OCI-LY1 (cell line): Measurements from ENCODE around the gene EDA.

Experiments used
- H2AFZ ChIP-seq: fragments of 200-600 bp; sonication (generic), shearing (Covaris generic); 2 replicates; pipeline ENCODE4 v1.6.0; 2014; ENCODE audit warnings: antibody characterized with exemption, mild to moderate bottlenecking, low read length
- H3F3A ChIP-seq: fragments of 200-600 bp; sonication (generic), shearing (Covaris generic); 2 replicates; pipeline ENCODE4 v1.6.0; 2014; ENCODE audit warnings: mild to moderate bottlenecking, antibody characterized with exemption, low read length, moderate library complexity; ENCODE audit not compliant: insufficient read depth
- H3K27ac ChIP-seq: fragments of 200-600 bp; sonication (generic); 2 replicates; pipeline ENCODE4 v1.5.1; 2014; ENCODE audit warnings: low read length, mixed run types, mild to moderate bottlenecking, low read depth; ENCODE audit not compliant: poor library complexity, severe bottlenecking
- H3K27me3 ChIP-seq: fragments of 200-600 bp; sonication (generic); 2 replicates; pipeline ENCODE4 v1.6.0; 2014; ENCODE audit warnings: antibody characterized with exemption, mild to moderate bottlenecking, low read length, moderate library complexity; ENCODE audit not compliant: insufficient read depth
- H3K36me3 ChIP-seq: fragments of 200-600 bp; sonication (generic); 2 replicates; pipeline ENCODE4 v1.6.1; 2014; ENCODE audit warnings: mild to moderate bottlenecking, antibody characterized with exemption, low read length, moderate library complexity, mixed read lengths; ENCODE audit not compliant: insufficient read depth
- H3K4me1 ChIP-seq: fragments of 200-600 bp; sonication (generic); 2 replicates; pipeline ENCODE4 v1.5.1; 2014; ENCODE audit warnings: mild to moderate bottlenecking, low read length, moderate library complexity; ENCODE audit not compliant: insufficient read depth, severe bottlenecking
- H3K4me2 ChIP-seq: fragments of 200-600 bp; sonication (generic), shearing (Covaris generic); 2 replicates; pipeline ENCODE4 v1.6.1; 2014; ENCODE audit warnings: low read length
- H3K4me3 ChIP-seq: fragments of 200-600 bp; sonication (generic); 2 replicates; pipeline ENCODE4 v1.5.1; 2014; ENCODE audit warnings: low read length, low read depth, mild to moderate bottlenecking, mixed read lengths; ENCODE audit not compliant: poor library complexity, severe bottlenecking
- H3K79me2 ChIP-seq: fragments of 200-600 bp; shearing (Covaris generic); 2 replicates; pipeline ENCODE4 v1.6.1; 2016; ENCODE audit warnings: mixed run types, low read length, mixed read lengths; ENCODE audit not compliant: insufficient read depth
- H3K9ac ChIP-seq: fragments of 200-600 bp; sonication (generic), shearing (Covaris generic); 2 replicates; pipeline ENCODE4 v1.6.1; 2014; ENCODE audit warnings: mild to moderate bottlenecking, low read length, mixed read lengths
- H3K9me2 ChIP-seq: fragments of 200-600 bp; sonication (generic), shearing (Covaris generic); 2 replicates; pipeline ENCODE4 v1.6.1; 2014; ENCODE audit warnings: low read depth, mild to moderate bottlenecking, low read length, mixed read lengths
- H3K9me3 ChIP-seq: fragments of 200-600 bp; shearing (Covaris generic); 2 replicates; pipeline ENCODE4 v1.6.1; 2014; ENCODE audit warnings: low read length, mixed read lengths
- H4K20me1 ChIP-seq: fragments of 200-600 bp; sonication (generic), shearing (Covaris generic); 2 replicates; pipeline ENCODE4 v1.6.0; 2016; ENCODE audit warnings: mild to moderate bottlenecking, low read length; ENCODE audit not compliant: insufficient read depth
- EZH2 ChIP-seq: fragments of 200-600 bp; sonication (generic), shearing (Covaris generic); IDR thresholded peaks from 2 replicates; pipeline ENCODE4 v1.8.0; 2017; ENCODE audit warnings: borderline replicate concordance, mixed run types, mild to moderate bottlenecking, antibody characterized with exemption, low read length, moderate library complexity, mixed read lengths
- TF ChIP-seq, protein P1 (sequence below): fragments of 200-600 bp; sonication (generic), shearing (Covaris generic); IDR thresholded peaks from 2 replicates; pipeline ENCODE4 v1.5.1; 2017; ENCODE audit warnings: mild to moderate bottlenecking, antibody characterized with exemption, low read length, moderate library complexity, mixed read lengths

EDA gene

DNA sequence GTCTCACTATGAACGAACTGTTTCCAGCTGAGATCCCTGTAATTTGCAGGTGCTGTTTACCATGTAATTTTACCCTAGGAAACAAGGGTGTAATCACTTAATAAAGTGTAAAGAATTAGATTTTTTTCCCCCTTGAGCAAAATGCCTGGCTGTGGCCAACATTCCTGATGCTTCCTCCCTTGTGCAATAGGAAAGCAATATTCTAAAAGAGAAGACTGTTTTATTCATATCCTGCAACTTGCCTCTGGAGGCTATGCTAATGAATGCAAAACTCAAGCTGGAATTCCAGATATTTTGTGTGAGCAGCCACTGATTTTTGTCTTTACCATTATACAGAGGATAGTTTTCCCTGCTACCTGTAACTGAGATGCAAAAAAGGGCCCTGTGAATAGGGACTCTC is 335.8 kb downstream of the EDA start:
- no peaks in the 10 kb centered on the region for H3K36me3 ChIP-seq
- no peaks in the 10 kb centered on the region for H3K79me2 ChIP-seq
- H3K9me2 ChIP-seq, result no peaks in the 10 kb centered on the region
- no peak overlapping the region for H3K4me3 ChIP-seq
- H3K4me1 ChIP-seq, result no peaks in the 10 kb centered on the region
- H4K20me1 ChIP-seq, result no peaks in the 10 kb centered on the region
- no peak overlapping the region for H3K9ac ChIP-seq
- no peak overlapping the region for H3K27ac ChIP-seq
- H3F3A ChIP-seq, result no peaks in the 10 kb centered on the region
- H3K27me3 ChIP-seq, result no peaks in the 10 kb centered on the region
- H2AFZ ChIP-seq, result no peak overlapping the region
- no peak overlapping the region for H3K4me2 ChIP-seq
- H3K9me3 ChIP-seq, result no peaks in the 10 kb centered on the region
- TF ChIP-seq, protein P1, sequence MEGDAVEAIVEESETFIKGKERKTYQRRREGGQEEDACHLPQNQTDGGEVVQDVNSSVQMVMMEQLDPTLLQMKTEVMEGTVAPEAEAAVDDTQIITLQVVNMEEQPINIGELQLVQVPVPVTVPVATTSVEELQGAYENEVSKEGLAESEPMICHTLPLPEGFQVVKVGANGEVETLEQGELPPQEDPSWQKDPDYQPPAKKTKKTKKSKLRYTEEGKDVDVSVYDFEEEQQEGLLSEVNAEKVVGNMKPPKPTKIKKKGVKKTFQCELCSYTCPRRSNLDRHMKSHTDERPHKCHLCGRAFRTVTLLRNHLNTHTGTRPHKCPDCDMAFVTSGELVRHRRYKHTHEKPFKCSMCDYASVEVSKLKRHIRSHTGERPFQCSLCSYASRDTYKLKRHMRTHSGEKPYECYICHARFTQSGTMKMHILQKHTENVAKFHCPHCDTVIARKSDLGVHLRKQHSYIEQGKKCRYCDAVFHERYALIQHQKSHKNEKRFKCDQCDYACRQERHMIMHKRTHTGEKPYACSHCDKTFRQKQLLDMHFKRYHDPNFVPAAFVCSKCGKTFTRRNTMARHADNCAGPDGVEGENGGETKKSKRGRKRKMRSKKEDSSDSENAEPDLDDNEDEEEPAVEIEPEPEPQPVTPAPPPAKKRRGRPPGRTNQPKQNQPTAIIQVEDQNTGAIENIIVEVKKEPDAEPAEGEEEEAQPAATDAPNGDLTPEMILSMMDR, result no peak
- TF ChIP-seq EZH2, result no peak

DNA sequence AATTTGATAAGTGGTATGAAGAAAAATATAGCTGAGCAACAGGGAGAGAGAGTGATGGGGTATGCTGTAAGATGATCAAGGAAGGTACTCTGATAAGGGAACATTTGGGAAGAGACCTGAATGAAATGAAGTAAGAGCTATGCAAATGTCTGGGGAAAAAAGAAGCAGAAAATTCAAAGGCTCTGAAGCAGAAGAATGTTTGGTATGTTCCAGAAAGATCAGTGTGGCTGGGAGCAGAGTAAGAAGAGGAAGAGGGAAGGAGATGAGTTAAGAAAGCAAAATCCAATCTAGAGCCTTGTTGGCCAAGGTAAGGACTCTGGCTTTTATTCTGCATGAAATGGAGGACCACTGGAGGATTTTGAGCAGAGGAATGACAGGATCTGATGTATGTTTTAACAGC is 343.8 kb downstream of the EDA start:
- no peaks in the 10 kb centered on the region for H3K79me2 ChIP-seq
- no peaks in the 10 kb centered on the region for H3K9me2 ChIP-seq
- no peak for TF ChIP-seq EZH2
- TF ChIP-seq, protein P1, result no peak
- no peak overlapping the region for H2AFZ ChIP-seq
- H3K9ac ChIP-seq, result no peak overlapping the region
- H3K4me2 ChIP-seq, result no peak overlapping the region
- H3K27me3 ChIP-seq, result no peaks in the 10 kb centered on the region
- H3K4me3 ChIP-seq, result no peak overlapping the region
- H3K27ac ChIP-seq, result no peak overlapping the region
- H3F3A ChIP-seq, result no peaks in the 10 kb centered on the region
- no peaks in the 10 kb centered on the region for H4K20me1 ChIP-seq
- H3K9me3 ChIP-seq, result no peaks in the 10 kb centered on the region
- no peaks in the 10 kb centered on the region for H3K4me1 ChIP-seq
- no peaks in the 10 kb centered on the region for H3K36me3 ChIP-seq

DNA sequence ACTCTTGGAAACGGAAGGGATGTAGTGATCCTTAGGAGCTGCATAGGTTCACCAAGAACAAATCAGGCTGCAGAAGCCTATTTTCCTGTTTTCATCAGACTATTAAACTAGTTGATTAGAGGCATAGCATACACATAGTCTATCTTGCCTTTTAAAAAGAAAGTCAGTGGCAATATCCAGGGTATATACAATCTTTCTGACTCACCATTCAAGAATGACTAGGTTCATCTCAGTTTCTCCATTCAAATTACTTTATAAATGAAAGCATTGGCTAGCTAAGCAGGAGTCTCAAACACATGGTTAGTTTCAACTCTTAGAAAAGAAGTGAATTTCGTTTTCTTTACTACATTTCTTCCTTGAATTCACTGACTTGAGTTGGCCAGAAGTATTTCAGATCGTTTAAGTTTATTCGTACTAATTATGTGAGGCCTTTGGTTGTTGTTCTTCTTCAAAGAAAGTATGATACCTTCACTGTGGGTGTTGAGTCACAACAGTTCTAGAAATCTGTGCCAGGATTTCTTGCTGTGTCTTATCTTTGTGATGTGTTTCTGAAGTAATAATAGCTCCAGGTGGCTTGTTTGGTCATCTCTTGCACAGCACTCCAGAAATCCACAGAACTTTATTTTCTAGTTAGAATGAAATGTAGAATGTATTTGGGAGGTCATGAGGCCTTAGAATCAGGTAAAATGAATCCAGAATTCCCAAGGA is 345.6 kb downstream of the EDA start:
- no peaks in the 10 kb centered on the region for H3K4me1 ChIP-seq
- no peaks in the 10 kb centered on the region for H3K9me2 ChIP-seq
- no peak overlapping the region for H3K4me3 ChIP-seq
- no peak overlapping the region for H3K4me2 ChIP-seq
- H3F3A ChIP-seq, result no peaks in the 10 kb centered on the region
- no peaks in the 10 kb centered on the region for H3K9me3 ChIP-seq
- no peaks in the 10 kb centered on the region for H3K79me2 ChIP-seq
- H3K27ac ChIP-seq, result no peak overlapping the region
- no peak overlapping the region for H3K9ac ChIP-seq
- H4K20me1 ChIP-seq, result no peaks in the 10 kb centered on the region
- H2AFZ ChIP-seq, result no peak overlapping the region
- no peak for TF ChIP-seq EZH2
- TF ChIP-seq, protein P1, result no peak
- H3K27me3 ChIP-seq, result no peaks in the 10 kb centered on the region
- no peaks in the 10 kb centered on the region for H3K36me3 ChIP-seq
